GM20431 (cell line): ENCODE results near the gene ISLR.

ENCODE experiments used
- in situ Hi-C: fragments of 300-500 bp; cut with MseI, MboI; formaldehyde crosslinking; loops from one replicate; pipeline ENCODE4 v1.15.0; 2020; ENCODE audit warnings: low sequenced_read_pairs; ENCODE audit not compliant: unreplicated experiment

ISLR gene

GRCh38 chr15:74208901-74209559 lies 35.5 kb downstream of the ISLR start:
- in situ Hi-C loops: no loop called here

- in situ Hi-C loops: no loop called here
These were observed 36.0 kb downstream of the ISLR start for GRCh38 chr15:74209560-74209958.

- in situ Hi-C loops: no loop called here
These were observed 36.6 kb downstream of the ISLR start for GRCh38 chr15:74209997-74210671.

- in situ Hi-C loops: no loop called here
These were observed 37.2 kb downstream of the ISLR start for GRCh38 chr15:74210729-74211128.

GRCh38 chr15:74211656-74212055 lies 38.1 kb downstream of the ISLR start:
- in situ Hi-C loops: no loop called here

- in situ Hi-C loops: no loop called here
These were observed 39.0 kb downstream of the ISLR start for GRCh38 chr15:74212494-74212893.

GRCh38 chr15:74213858-74214284 lies 40.4 kb downstream of the ISLR start:
- in situ Hi-C loops: no loop called here

- in situ Hi-C loops: no loop called here
These were observed 41.0 kb downstream of the ISLR start for GRCh38 chr15:74214324-74215021.

- in situ Hi-C loops: no loop called here
These were observed 42.4 kb downstream of the ISLR start for GRCh38 chr15:74215958-74216357.

GRCh38 chr15:74216949-74217348 lies 43.4 kb downstream of the ISLR start:
- in situ Hi-C loops: no loop called here

- in situ Hi-C loops: no loop called here
These were observed 44.7 kb downstream of the ISLR start for GRCh38 chr15:74217907-74218885.

GRCh38 chr15:74220475-74221248 lies 47.2 kb downstream of the ISLR start:
- in situ Hi-C loops: no loop called here

GRCh38 chr15:74221399-74222239 lies 48.1 kb downstream of the ISLR start:
- in situ Hi-C loops: no loop called here

- in situ Hi-C loops: no loop called here
These were observed 49.0 kb downstream of the ISLR start for GRCh38 chr15:74222240-74223119.

- in situ Hi-C loops: no loop called here
These were observed 52.4 kb downstream of the ISLR start for GRCh38 chr15:74225928-74226327.
